K562 (cell line): ENCODE data around the gene PPP1CA. TPM values are rescaled to one million over a fixed set of nuclear protein-coding genes. Genes with fewer than 3 reads are reported as not detected.

ENCODE experiments used
- AFF4 ChIP-seq: sonication (generic); formaldehyde crosslinking; IDR thresholded peaks from 2 replicates; pipeline ENCODE4 v1.8.0; 2023; ENCODE audit warnings: mild to moderate bottlenecking, missing genetic modification reagents
- ARID1B ChIP-seq: fragments of 450-650 bp; IDR thresholded peaks from 2 replicates; pipeline ENCODE4 v1.6.1; 2016; ENCODE audit warnings: antibody characterized with exemption, mild to moderate bottlenecking, inconsistent platforms
- BRD4 ChIP-seq: fragments of 200-600 bp; sonication (generic); IDR thresholded peaks from 2 replicates; pipeline ENCODE4 v1.6.1; 2017; ENCODE audit warnings: inconsistent platforms
- CREBBP ChIP-seq: IDR thresholded peaks from one replicate; pipeline ENCODE4 v1.6.1; 2012; ENCODE audit warnings: low read depth, mild to moderate bottlenecking, control low read depth, inconsistent platforms, low read length
- HNRNPLL ChIP-seq: fragments of 200-400 bp; formaldehyde crosslinking; IDR thresholded peaks from 2 replicates; pipeline ENCODE4 v1.6.1; 2017; ENCODE audit warnings: low read length, low read depth, mild to moderate bottlenecking; ENCODE audit not compliant: poor library complexity, severe bottlenecking
- HOMEZ ChIP-seq: fragments of 250-450 bp; sonication (Bioruptor Pico); IDR thresholded peaks from 2 replicates; pipeline ENCODE4 v1.4.0; 2020; ENCODE audit warnings: mild to moderate bottlenecking, moderate library complexity
- KAT7 ChIP-seq: sonication (generic); formaldehyde crosslinking; IDR thresholded peaks from 2 replicates; pipeline ENCODE4 v1.8.0; 2022; ENCODE audit warnings: missing genetic modification reagents, mild to moderate bottlenecking, borderline replicate concordance
- LEF1 ChIP-seq: fragments of 450-650 bp; IDR thresholded peaks from 2 replicates; pipeline ENCODE4 v1.6.1; 2016; ENCODE audit warnings: mild to moderate bottlenecking
- MIER1 ChIP-seq: fragments of 450-650 bp; IDR thresholded peaks from 2 replicates; pipeline ENCODE4 v1.6.1; 2016; ENCODE audit warnings: antibody characterized with exemption, mild to moderate bottlenecking, low read depth
- MLX ChIP-seq, 2 experiments: fragments of 450-650 bp in 1 of 2; sonication (generic) in 1 of 2; formaldehyde crosslinking; conservative IDR thresholded peaks; 2 replicates each; pipeline versions ENCODE4 v1.4.0 to v1.8.1; 2020 to 2022; ENCODE audit warnings: mild to moderate bottlenecking in 1 of 2, missing genetic modification reagents in 1 of 2
- POLR2AphosphoS2 ChIP-seq: IDR thresholded peaks from 2 replicates; pipeline ENCODE4 v1.6.1; 2012; ENCODE audit warnings: low read length, improper control_type of control experiment
- SPI1 ChIP-seq: IDR thresholded peaks from 2 replicates; pipeline ENCODE4 v1.6.1; 2011; ENCODE audit warnings: low read depth, low read length, control low read depth, borderline replicate concordance
- TAF15 ChIP-seq: fragments of 200-400 bp; formaldehyde crosslinking; IDR thresholded peaks from 2 replicates; pipeline ENCODE4 v1.6.1; 2017; ENCODE audit warnings: mild to moderate bottlenecking, low read depth, low read length, moderate library complexity
- ZFP91 ChIP-seq: sonication (generic); formaldehyde crosslinking; IDR thresholded peaks from 2 replicates; pipeline ENCODE4 v1.8.0; 2022; ENCODE audit warnings: mild to moderate bottlenecking, missing genetic modification reagents
- ZNF282 ChIP-seq: sonication (generic); formaldehyde crosslinking; IDR thresholded peaks from 2 replicates; pipeline ENCODE4 v1.8.1; 2023; ENCODE audit warnings: missing genetic modification reagents
- ZNF384 ChIP-seq: IDR thresholded peaks from 2 replicates; pipeline ENCODE4 v1.6.1; 2012; ENCODE audit warnings: low read depth, low read length, improper control_type of control experiment
- ZNF668 ChIP-seq: fragments of 250-450 bp; sonication (Bioruptor Pico); IDR thresholded peaks from 2 replicates; pipeline ENCODE4 v1.8.0; 2022; ENCODE audit warnings: mild to moderate bottlenecking, inconsistent platforms
- ZNF699 ChIP-seq: fragments of 250-450 bp; sonication (Bioruptor Pico); IDR thresholded peaks from 2 replicates; pipeline ENCODE4 v1.8.0; 2021; ENCODE audit warnings: mild to moderate bottlenecking, moderate library complexity; ENCODE audit not compliant: insufficient replicate concordance
- ZNF766 ChIP-seq: fragments of 200-800 bp; sonication (Bioruptor generic); conservative IDR thresholded peaks from 2 replicates; pipeline ENCODE4 v1.6.1; 2016; ENCODE audit warnings: missing genetic modification characterization, missing compliant biosample characterization
- polyA plus RNA-seq, 8 experiments: library from polyadenylated mRNA; depleted of rRNA in 4 of 8; stranded (reverse) in 5 of 8; unstranded in 3 of 8; fragments of >200 nt; fragmentation: Nextera tagmentation in 2 of 8; fragmentation: Illumina TruSeq in 1 of 8; extraction: Ambion mirVana in 2 of 8; extraction: Trizol in 1 of 8; gene quantifications; 2 replicates each; pipeline versions ENCODE4 v1.2.1 to v1.2.3, GENCODE V29; 2011 to 2014; ENCODE audit warnings: inconsistent platforms in 1 of 8, missing spikeins in 1 of 8
- total RNA-seq, 7 experiments: library from RNA; depleted of rRNA in 6 of 7; stranded (reverse); fragments of >200 nt in 6 of 7; fragmentation: Illumina TruSeq in 2 of 7; extraction: Trizol in 2 of 7; gene quantifications; 2 replicates each; pipeline versions ENCODE4 v1.2.1 to v1.2.3, GENCODE V29; 2011 to 2021; ENCODE audit warnings: low replicate concordance in 1 of 7

Gene PPP1CA
- total and polyA plus RNA-seq, 9 of the 15 experiments (the other 6 are each of a cell fraction or from before 2014, with no cell fraction given), result 18.2 to 242 (median 188) TPM

- TF ChIP-seq AFF4 (CRISPR knock-in tag) (no peak), ZNF766 (CRISPR knock-in tag) (no peak), ZNF699 (no peak), ZNF668 (CRISPR knock-in tag) (no peak), POLR2AphosphoS2 (no peak), ZFP91 (no peak), LEF1 (peak; percentile 56), CREBBP (no peak), HNRNPLL (no peak), MIER1 (no peak), MLX (CRISPR knock-in tag; conservative IDR thresholded peaks at IDR 0.05) (no peak), TAF15 (no peak), SPI1 (no peak), ARID1B (peak; percentile 87), ZNF384 (no peak), BRD4 (no peak), KAT7 (CRISPR knock-in tag) (no peak), ZNF282 (CRISPR knock-in tag) (no peak), HOMEZ (no peak)
Observed at GRCh38 chr11:67354075-67355022, 47.3 kb downstream of the PPP1CA start (continued).
